Activated naive CD4-positive, alpha-beta T cell treated with anti-CD3 and anti-CD28 coated beads, Interleukin-2, amount 10 ng/mL, durations not matched to agents 7 days and 5 days (primary cell): ENCODE measurements around the gene NT5C3A.

Experiments
- CTCF ChIA-PET: fragments of 350-600 bp; sonication (Branson Sonifier 250); formaldehyde crosslinking; loops from one replicate; lab custom pipeline; 2021; ENCODE audit warnings: antibody characterized with exemption; lab: Charles Lee
- DNase-seq: peaks from one replicate; pipeline ENCODE4 v3.0.0-alpha.2; 2020
- H3K27ac Mint-ChIP-seq: one replicate; pipeline ENCODE4 v1.8.0; 2021; ENCODE audit warnings: mild to moderate bottlenecking, moderate library complexity, mixed read lengths
- H3K27me3 Mint-ChIP-seq: one replicate; pipeline ENCODE4 v1.8.0; 2021; ENCODE audit warnings: mild to moderate bottlenecking, mixed read lengths
- H3K36me3 Mint-ChIP-seq: one replicate; pipeline ENCODE4 v1.8.0; 2021; ENCODE audit warnings: mixed read lengths
- H3K4me1 Mint-ChIP-seq: one replicate; pipeline ENCODE4 v1.8.0; 2021; ENCODE audit warnings: mixed read lengths
- H3K4me3 Mint-ChIP-seq: one replicate; pipeline ENCODE4 v1.8.0; 2021; ENCODE audit warnings: mild to moderate bottlenecking, moderate library complexity, mixed read lengths
- H3K9me3 Mint-ChIP-seq: one replicate; pipeline ENCODE4 v1.8.0; 2021; ENCODE audit warnings: mixed read lengths

Gene NT5C3A

GRCh38 chr7:33091111-33091531 lies 28.5 kb upstream of the NT5C3A start:
- no peak for DNase-seq
- Mint-ChIP-seq H3K4me3 (no peak overlapping the region), H3K27me3 (no peaks in the 10 kb centered on the region), H3K9me3 (no peaks in the 10 kb centered on the region), H3K4me1 (no peaks in the 10 kb centered on the region), H3K27ac (no peak overlapping the region), H3K36me3 (peaks cover 25% of the 10 kb centered on the region)
- CTCF ChIA-PET: no interaction called here

- CTCF ChIA-PET: no interaction called here
- H3K27me3 Mint-ChIP-seq: no peaks in the 10 kb centered on the region
- H3K27ac Mint-ChIP-seq: no peak overlapping the region
- no peaks in the 10 kb centered on the region for H3K4me1 Mint-ChIP-seq
- no peak overlapping the region for H3K4me3 Mint-ChIP-seq
- peaks cover 11% of the 10 kb centered on the region for H3K36me3 Mint-ChIP-seq
- no peaks in the 10 kb centered on the region for H3K9me3 Mint-ChIP-seq
- DNase-seq: no peak
Measured at GRCh38 chr7:33089142-33089541, 26.6 kb upstream of the NT5C3A start.

DNA sequence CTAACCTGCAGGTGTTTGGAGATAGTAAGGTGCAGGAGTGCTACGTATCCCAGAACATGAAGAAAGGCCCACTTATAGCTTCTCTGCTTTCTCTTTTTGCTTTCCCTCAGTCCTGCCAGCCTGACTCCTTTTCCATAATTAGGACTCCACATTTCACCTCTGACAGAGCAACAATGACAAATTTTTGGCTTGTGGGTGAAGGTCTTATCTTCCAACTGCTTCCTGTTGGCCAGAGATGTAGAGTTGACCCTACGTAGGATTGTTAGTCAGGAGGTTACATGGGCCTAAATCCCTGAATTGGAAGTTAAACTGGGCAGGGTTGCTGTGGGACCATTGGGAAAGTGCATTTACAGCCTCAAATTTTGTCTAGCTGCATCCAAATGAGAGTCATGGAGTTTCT lies 25.3 kb upstream of the NT5C3A start:
- CTCF ChIA-PET: no interaction called here
- no peaks in the 10 kb centered on the region for H3K9me3 Mint-ChIP-seq
- H3K27ac Mint-ChIP-seq: no peak overlapping the region
- no peak overlapping the region for H3K4me3 Mint-ChIP-seq
- no peaks in the 10 kb centered on the region for H3K4me1 Mint-ChIP-seq
- DNase-seq: no peak
- H3K27me3 Mint-ChIP-seq: peaks cover 8% of the 10 kb centered on the region
- H3K36me3 Mint-ChIP-seq: peaks cover 3% of the 10 kb centered on the region

GRCh38 chr7:33087356-33087755 lies 24.8 kb upstream of the NT5C3A start:
- H3K9me3 Mint-ChIP-seq: no peaks in the 10 kb centered on the region
- no peaks in the 10 kb centered on the region for H3K36me3 Mint-ChIP-seq
- H3K27me3 Mint-ChIP-seq: peaks cover 8% of the 10 kb centered on the region
- no peak overlapping the region for H3K27ac Mint-ChIP-seq
- CTCF ChIA-PET: no interaction called here
- H3K4me3 Mint-ChIP-seq: no peak overlapping the region
- DNase-seq: no peak
- H3K4me1 Mint-ChIP-seq: no peaks in the 10 kb centered on the region

- H3K9me3 Mint-ChIP-seq: no peaks in the 10 kb centered on the region
- CTCF ChIA-PET: interaction anchor here (1.0 kb wide), 1 partner anchor 234 kb away, joined by 3 read pairs; no protein-coding TSS in a partner anchor
- H3K36me3 Mint-ChIP-seq: no peaks in the 10 kb centered on the region
- no peak overlapping the region for H3K27ac Mint-ChIP-seq
- DNase-seq: no peak
- H3K4me1 Mint-ChIP-seq: peaks cover 13% of the 10 kb centered on the region
- H3K27me3 Mint-ChIP-seq: peaks cover 14% of the 10 kb centered on the region
- no peak overlapping the region for H3K4me3 Mint-ChIP-seq
Measured at GRCh38 chr7:33079763-33080690, 17.5 kb upstream of the NT5C3A start.

DNA sequence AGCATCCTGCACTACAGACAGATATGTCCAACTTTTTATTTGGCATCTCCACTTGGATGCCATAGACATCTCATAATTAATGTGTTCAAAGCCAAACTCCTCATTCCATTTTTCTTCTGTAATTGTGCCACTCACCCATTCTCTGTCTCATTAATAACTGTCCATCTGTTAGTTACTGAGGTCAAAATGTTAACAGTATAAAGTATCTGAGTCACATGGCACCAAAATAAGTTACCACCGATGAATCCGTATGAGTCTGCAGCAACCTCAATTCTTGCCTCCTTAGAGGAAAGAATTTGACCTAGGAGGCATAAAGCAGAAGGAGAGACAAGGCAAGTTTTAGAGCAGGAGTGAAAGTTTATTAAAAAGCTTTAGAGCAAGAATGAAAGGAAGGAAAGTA lies 16.5 kb upstream of the NT5C3A start:
- DNase-seq: no peak
- no peak overlapping the region for H3K4me3 Mint-ChIP-seq
- no peak overlapping the region for H3K27ac Mint-ChIP-seq
- H3K4me1 Mint-ChIP-seq: peaks cover 13% of the 10 kb centered on the region
- no peaks in the 10 kb centered on the region for H3K9me3 Mint-ChIP-seq
- H3K27me3 Mint-ChIP-seq: peaks cover 14% of the 10 kb centered on the region
- no peaks in the 10 kb centered on the region for H3K36me3 Mint-ChIP-seq
- CTCF ChIA-PET: no interaction called here

DNA sequence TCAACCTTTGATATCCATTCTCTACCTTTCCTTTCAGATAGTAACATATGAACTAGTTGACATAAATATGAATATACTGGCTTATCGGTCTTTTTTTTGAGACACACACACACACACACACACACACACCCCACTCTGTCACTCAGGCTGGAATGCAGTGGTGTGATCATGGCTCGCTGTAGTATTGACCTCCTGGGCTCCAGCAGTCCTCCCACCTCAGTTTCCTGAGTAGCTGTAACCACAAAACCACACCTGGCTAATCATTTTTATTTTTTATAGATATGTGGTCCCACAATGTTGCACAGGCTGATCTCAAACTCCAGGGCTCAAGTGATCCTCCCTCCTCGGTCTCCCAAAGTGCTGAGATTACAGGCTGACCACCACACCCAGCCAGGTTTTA lies 14.2 kb upstream of the NT5C3A start:
- Mint-ChIP-seq H3K4me1 (peaks cover 13% of the 10 kb centered on the region), H3K36me3 (no peaks in the 10 kb centered on the region), H3K27ac (no peak overlapping the region), H3K27me3 (peaks cover 10% of the 10 kb centered on the region), H3K4me3 (no peak overlapping the region), H3K9me3 (peaks cover 2% of the 10 kb centered on the region)
- no peak for DNase-seq
- CTCF ChIA-PET: no interaction called here

GRCh38 chr7:33075818-33076518 lies 13.4 kb upstream of the NT5C3A start:
- H3K27me3 Mint-ChIP-seq: peaks cover 11% of the 10 kb centered on the region
- peaks cover 13% of the 10 kb centered on the region for H3K4me1 Mint-ChIP-seq
- no peak for DNase-seq
- CTCF ChIA-PET: no interaction called here
- H3K4me3 Mint-ChIP-seq: no peak overlapping the region
- H3K36me3 Mint-ChIP-seq: no peaks in the 10 kb centered on the region
- H3K9me3 Mint-ChIP-seq: peaks cover 8% of the 10 kb centered on the region
- no peak overlapping the region for H3K27ac Mint-ChIP-seq

DNA sequence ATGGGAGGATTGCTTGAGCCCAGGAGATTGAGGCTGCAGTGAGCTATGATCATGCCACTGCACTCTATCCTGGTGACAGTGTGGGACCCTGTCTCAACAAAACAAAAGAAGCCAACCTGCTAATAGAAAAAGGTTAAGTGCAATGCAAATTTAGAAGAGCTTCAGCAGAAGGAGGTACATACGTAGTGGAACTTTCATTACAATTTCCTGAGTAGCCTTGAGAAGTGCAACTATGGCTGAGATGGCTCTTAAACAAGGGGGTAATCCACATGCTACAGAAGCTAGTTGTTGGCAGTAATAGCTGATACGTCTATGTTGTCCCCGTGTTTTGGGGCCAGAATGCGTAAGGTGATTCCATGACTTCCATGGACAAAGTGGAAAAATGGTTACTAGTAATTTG lies 10.7 kb upstream of the NT5C3A start:
- Mint-ChIP-seq H3K9me3 (peaks cover 26% of the 10 kb centered on the region), H3K27ac (no peak overlapping the region), H3K27me3 (peaks cover 17% of the 10 kb centered on the region), H3K36me3 (no peaks in the 10 kb centered on the region), H3K4me3 (no peak overlapping the region), H3K4me1 (peaks cover 13% of the 10 kb centered on the region)
- no peak for DNase-seq
- CTCF ChIA-PET: interaction anchor here (1.3 to 1.9 kb wide), 2 partner anchors 35 to 273 kb away, joined by 3 to 7 read pairs; no protein-coding TSS in a partner anchor

GRCh38 chr7:33072471-33072870 lies 9.9 kb upstream of the NT5C3A start:
- H3K27ac Mint-ChIP-seq: no peak overlapping the region
- H3K36me3 Mint-ChIP-seq: no peaks in the 10 kb centered on the region
- peaks cover 26% of the 10 kb centered on the region for H3K9me3 Mint-ChIP-seq
- no peak for DNase-seq
- CTCF ChIA-PET: interaction anchor here (1.3 to 1.9 kb wide), 2 partner anchors 35 to 272 kb away, joined by 3 to 7 read pairs; no protein-coding TSS in a partner anchor
- H3K4me1 Mint-ChIP-seq: peaks cover 10% of the 10 kb centered on the region
- no peak overlapping the region for H3K4me3 Mint-ChIP-seq
- peaks cover 20% of the 10 kb centered on the region for H3K27me3 Mint-ChIP-seq

- Mint-ChIP-seq H3K4me3 (no peak overlapping the region), H3K4me1 (no peaks in the 10 kb centered on the region), H3K36me3 (peaks cover under 1% of the 10 kb centered on the region), H3K9me3 (peaks cover 34% of the 10 kb centered on the region), H3K27me3 (peaks cover 17% of the 10 kb centered on the region), H3K27ac (no peak overlapping the region)
- CTCF ChIA-PET: no interaction called here
- DNase-seq: no peak
Measured at GRCh38 chr7:33070831-33071230, 8.3 kb upstream of the NT5C3A start.

- no peak overlapping the region for H3K27ac Mint-ChIP-seq
- H3K9me3 Mint-ChIP-seq: peaks cover 35% of the 10 kb centered on the region
- CTCF ChIA-PET: no interaction called here
Measured at GRCh38 chr7:33070277-33070676, 7.7 kb upstream of the NT5C3A start.

DNA sequence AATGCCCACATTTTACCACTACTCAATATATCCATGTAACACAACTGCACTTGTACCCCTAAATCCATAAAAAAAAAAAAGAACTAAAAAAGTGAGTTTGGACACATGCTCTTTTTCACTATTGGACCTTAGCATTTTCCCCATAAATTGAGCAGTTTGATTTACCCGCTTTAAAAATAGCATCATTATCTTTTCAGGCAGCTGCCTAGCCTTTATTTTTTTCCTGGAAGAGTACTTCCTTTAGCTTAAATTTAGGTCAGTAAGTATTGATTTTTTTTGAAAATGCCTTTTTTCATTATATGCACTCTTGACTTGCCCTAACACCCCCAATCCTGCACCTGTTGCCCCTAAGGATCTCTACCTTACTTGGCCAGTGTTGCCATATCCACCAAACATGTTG lies 5.3 kb upstream of the NT5C3A start:
- CTCF ChIA-PET: no interaction called here
- no peak for DNase-seq
- Mint-ChIP-seq H3K4me3 (no peak overlapping the region), H3K27me3 (peaks cover 30% of the 10 kb centered on the region), H3K27ac (no peak overlapping the region), H3K36me3 (peaks cover 6% of the 10 kb centered on the region), H3K9me3 (peaks cover 40% of the 10 kb centered on the region), H3K4me1 (peaks cover 12% of the 10 kb centered on the region)

More at GRCh38 chr7:33070277-33070676, 7.7 kb upstream of the NT5C3A start:
- H3K4me1 Mint-ChIP-seq: no peaks in the 10 kb centered on the region
- H3K27me3 Mint-ChIP-seq: peaks cover 23% of the 10 kb centered on the region
- no peak overlapping the region for H3K4me3 Mint-ChIP-seq
- H3K36me3 Mint-ChIP-seq: peaks cover 2% of the 10 kb centered on the region
- no peak for DNase-seq

GRCh38 chr7:33066771-33067170 lies 4.2 kb upstream of the NT5C3A start:
- Mint-ChIP-seq H3K27ac (no peak overlapping the region), H3K27me3 (peaks cover 27% of the 10 kb centered on the region), H3K36me3 (peaks cover 6% of the 10 kb centered on the region), H3K4me3 (no peak overlapping the region), H3K4me1 (peaks cover 12% of the 10 kb centered on the region), H3K9me3 (peaks cover 38% of the 10 kb centered on the region)
- CTCF ChIA-PET: no interaction called here
- no peak for DNase-seq
